Measurements from ENCODE around the gene ANKRD28. TPM values are rescaled to one million over a fixed set of nuclear protein-coding genes. Genes with fewer than 3 reads are reported as not detected.

The ANKRD28 gene
- total RNA-seq, 1 donor from 2014 or later = 45.0 TPM

DNA sequence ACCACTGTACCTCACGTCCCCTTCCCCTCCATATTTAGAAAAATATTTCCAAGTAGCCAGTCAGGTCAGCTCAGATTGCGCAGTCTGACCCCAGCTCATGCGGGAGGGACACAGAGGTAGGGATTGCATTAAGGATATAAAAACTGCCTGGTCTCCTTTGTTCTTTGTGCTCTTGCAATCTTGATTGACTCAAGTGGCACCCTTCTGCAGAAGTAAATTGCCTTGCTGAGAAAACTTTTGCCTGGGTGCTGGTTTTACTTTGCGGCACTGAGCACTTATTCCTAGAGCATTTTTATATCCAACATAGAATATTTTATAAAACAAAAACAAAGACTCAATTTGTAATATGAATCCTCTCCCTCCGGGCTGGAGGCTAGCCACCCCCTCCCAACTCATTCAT lies 141.4 kb downstream of the ANKRD28 start:
- H3K4me3 Mint-ChIP-seq = no peak overlapping the region
- peaks cover 26% of the 10 kb centered on the region for H3K9me3 Mint-ChIP-seq
- no peak overlapping the region for H3K27ac Mint-ChIP-seq
- H3K4me1 Mint-ChIP-seq = peaks cover 8% of the 10 kb centered on the region
- H3K27me3 Mint-ChIP-seq (ENCODE audit: low read depth) = no peaks in the 10 kb centered on the region
- TF ChIP-seq, protein P1, sequence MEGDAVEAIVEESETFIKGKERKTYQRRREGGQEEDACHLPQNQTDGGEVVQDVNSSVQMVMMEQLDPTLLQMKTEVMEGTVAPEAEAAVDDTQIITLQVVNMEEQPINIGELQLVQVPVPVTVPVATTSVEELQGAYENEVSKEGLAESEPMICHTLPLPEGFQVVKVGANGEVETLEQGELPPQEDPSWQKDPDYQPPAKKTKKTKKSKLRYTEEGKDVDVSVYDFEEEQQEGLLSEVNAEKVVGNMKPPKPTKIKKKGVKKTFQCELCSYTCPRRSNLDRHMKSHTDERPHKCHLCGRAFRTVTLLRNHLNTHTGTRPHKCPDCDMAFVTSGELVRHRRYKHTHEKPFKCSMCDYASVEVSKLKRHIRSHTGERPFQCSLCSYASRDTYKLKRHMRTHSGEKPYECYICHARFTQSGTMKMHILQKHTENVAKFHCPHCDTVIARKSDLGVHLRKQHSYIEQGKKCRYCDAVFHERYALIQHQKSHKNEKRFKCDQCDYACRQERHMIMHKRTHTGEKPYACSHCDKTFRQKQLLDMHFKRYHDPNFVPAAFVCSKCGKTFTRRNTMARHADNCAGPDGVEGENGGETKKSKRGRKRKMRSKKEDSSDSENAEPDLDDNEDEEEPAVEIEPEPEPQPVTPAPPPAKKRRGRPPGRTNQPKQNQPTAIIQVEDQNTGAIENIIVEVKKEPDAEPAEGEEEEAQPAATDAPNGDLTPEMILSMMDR (IDR thresholded peaks at IDR 0.05; ENCODE audit: unreplicated experiment) = no peak
- H3K36me3 Mint-ChIP-seq = peaks cover 7% of the 10 kb centered on the region
- no peak for DNase-seq (ENCODE audit: low spot score in 2 of 2, unreplicated experiment in 2 of 2)

DNA sequence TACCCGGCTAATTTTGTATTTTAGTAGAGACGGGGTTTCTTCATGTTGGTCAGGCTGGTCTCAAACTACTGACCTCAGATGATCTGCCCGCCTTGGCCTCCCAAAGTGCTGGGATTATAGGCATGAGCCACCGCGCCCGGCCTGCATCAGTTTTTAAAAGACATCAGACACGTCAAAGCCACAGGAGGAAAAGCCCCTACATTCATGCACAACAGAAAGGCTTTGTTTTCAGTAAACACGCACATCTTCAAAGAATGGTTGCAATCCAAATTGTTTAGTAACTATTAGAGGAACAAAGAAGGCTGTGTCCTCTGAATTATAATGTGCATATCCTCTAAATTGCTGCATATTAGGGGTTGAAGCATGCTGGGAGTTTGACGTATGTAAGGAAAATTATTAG lies 142.9 kb downstream of the ANKRD28 start:
- Mint-ChIP-seq H3K9me3 (peaks cover 20% of the 10 kb centered on the region), H3K4me1 (peaks cover 6% of the 10 kb centered on the region), H3K4me3 (no peak overlapping the region), H3K36me3 (peaks cover 7% of the 10 kb centered on the region), H3K27ac (no peak overlapping the region), H3K27me3 (ENCODE audit: low read depth) (no peaks in the 10 kb centered on the region)
- DNase-seq (ENCODE audit: low spot score in 2 of 2, unreplicated experiment in 2 of 2) = no peak
- TF ChIP-seq, protein P1 (IDR thresholded peaks at IDR 0.05; ENCODE audit: unreplicated experiment) = no peak

DNA sequence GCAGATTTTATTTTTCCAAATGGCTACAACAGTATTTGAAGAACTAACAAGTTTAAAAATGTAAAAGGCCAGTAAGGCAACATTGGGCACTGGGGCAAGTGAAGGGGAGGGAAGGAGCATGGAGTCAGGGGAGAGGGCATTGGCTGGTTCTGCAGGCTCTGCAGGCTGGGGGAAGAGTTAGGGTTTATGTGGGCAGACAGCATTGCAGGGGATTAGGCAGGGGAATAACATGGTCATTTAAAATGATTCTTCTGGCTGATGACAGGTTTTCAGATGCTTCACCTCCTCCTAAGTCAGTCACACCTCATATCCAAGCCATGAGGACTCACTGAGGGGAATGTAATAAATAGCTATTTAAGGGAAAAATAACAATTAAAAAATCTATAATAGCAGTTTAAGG lies 143.7 kb downstream of the ANKRD28 start:
- no peaks in the 10 kb centered on the region for H3K4me1 Mint-ChIP-seq
- no peak overlapping the region for H3K4me3 Mint-ChIP-seq
- H3K36me3 Mint-ChIP-seq = peaks cover 7% of the 10 kb centered on the region
- TF ChIP-seq, protein P1 (IDR thresholded peaks at IDR 0.05; ENCODE audit: unreplicated experiment) = no peak
- H3K27ac Mint-ChIP-seq = no peak overlapping the region
- no peak for DNase-seq (ENCODE audit: low spot score in 2 of 2, unreplicated experiment in 2 of 2)
- peaks cover 15% of the 10 kb centered on the region for H3K9me3 Mint-ChIP-seq
- H3K27me3 Mint-ChIP-seq (ENCODE audit: low read depth) = no peaks in the 10 kb centered on the region

DNA sequence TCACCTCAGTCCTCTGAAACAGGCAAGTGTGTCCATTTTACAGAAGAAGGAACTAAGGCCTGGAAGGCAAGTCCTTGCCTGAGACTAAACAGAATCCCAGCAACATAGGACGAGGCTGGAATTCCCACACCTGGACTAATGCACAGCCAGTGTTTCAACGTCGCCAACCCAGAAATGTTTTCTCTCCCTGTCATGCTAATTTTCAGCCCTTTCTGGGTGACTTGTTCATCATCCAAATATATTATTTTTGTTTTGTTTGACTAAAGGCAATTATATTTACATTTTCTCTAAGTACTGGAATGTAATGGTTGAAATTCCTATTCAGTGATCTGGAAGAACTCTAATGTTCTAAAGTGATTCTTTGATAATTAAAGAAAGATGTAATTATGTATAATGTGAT lies 144.5 kb downstream of the ANKRD28 start:
- DNase-seq (ENCODE audit: low spot score in 2 of 2, unreplicated experiment in 2 of 2) = no peak
- Mint-ChIP-seq H3K4me3 (no peak overlapping the region), H3K27me3 (ENCODE audit: low read depth) (no peaks in the 10 kb centered on the region), H3K27ac (no peak overlapping the region), H3K4me1 (no peaks in the 10 kb centered on the region), H3K9me3 (peaks cover 15% of the 10 kb centered on the region), H3K36me3 (peaks cover 7% of the 10 kb centered on the region)
- TF ChIP-seq, protein P1 (IDR thresholded peaks at IDR 0.05; ENCODE audit: unreplicated experiment) = no peak

DNA sequence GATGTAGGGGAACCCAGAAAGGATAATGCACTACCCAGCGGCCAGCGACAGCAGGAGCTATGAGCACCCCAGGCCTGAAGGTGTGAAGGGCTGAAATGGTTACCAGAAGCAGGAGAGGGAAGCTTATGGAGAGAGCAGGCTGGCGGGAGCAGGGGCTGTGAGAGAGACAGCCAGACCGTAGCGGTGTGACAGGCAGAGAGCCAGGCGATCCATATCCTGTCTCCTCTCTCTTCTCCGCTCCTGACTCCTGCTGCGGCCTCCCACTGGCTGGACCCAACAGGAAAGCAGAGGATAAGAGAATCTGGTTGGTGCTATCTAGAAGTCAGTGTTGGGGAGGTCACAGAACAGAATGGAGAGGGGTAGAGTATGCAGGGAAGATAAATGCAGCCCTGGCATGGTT lies 146.4 kb downstream of the ANKRD28 start:
- TF ChIP-seq, protein P1 (IDR thresholded peaks at IDR 0.05; ENCODE audit: unreplicated experiment) = no peak
- Mint-ChIP-seq H3K9me3 (peaks cover 9% of the 10 kb centered on the region), H3K4me3 (no peak overlapping the region), H3K27me3 (ENCODE audit: low read depth) (no peaks in the 10 kb centered on the region), H3K36me3 (peaks cover 5% of the 10 kb centered on the region), H3K4me1 (peaks cover 17% of the 10 kb centered on the region), H3K27ac (no peak overlapping the region)
- no peak for DNase-seq (ENCODE audit: low spot score in 2 of 2, unreplicated experiment in 2 of 2)

DNA sequence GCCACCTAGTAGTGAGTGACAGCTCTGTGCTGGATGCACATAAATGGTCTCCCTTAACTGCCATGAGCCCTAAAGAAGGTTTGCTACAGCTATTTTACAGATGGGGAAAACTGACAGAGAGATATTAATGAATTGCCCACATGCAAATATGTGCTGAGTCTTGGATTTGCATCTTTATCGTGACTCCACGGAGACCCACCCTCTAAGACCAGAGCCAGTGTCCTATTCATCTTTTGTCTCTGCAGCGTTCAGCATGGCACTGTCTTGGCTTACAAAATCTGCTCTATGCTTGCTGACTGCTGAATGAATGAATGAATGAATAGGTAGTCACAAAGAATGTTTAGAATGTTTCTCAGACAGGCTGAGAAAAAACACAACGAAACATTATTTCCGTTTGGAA lies 147.9 kb downstream of the ANKRD28 start:
- H3K27me3 Mint-ChIP-seq (ENCODE audit: low read depth) = no peaks in the 10 kb centered on the region
- no peak overlapping the region for H3K4me3 Mint-ChIP-seq
- H3K27ac Mint-ChIP-seq = no peak overlapping the region
- no peaks in the 10 kb centered on the region for H3K36me3 Mint-ChIP-seq
- TF ChIP-seq, protein P1 (IDR thresholded peaks at IDR 0.05; ENCODE audit: unreplicated experiment) = no peak
- H3K9me3 Mint-ChIP-seq = peaks cover under 1% of the 10 kb centered on the region
- DNase-seq (ENCODE audit: low spot score in 2 of 2, unreplicated experiment in 2 of 2) = no peak
- H3K4me1 Mint-ChIP-seq = peaks cover 31% of the 10 kb centered on the region
